SK-N-MC (cell line): ENCODE measurements around the gene NVL.

Source experiments
- DNase-seq: peaks from one replicate; pipeline ENCODE4 v3.0.0-alpha.2; 2011; ENCODE audit warnings: low read depth, low spot score
- H3K27ac ChIP-seq: fragments of 200-600 bp; sonication (generic); 2 replicates; pipeline ENCODE4 v1.5.1; 2016; ENCODE audit warnings: mixed run types
- H3K36me3 ChIP-seq: fragments of 200-600 bp; sonication (generic); 2 replicates; pipeline ENCODE4 v1.6.1; 2017; ENCODE audit warnings: antibody characterized with exemption, low read length, mixed read lengths; ENCODE audit not compliant: insufficient read depth
- H3K4me3 ChIP-seq: fragments of 200-600 bp; sonication (generic); 2 replicates; pipeline ENCODE4 v1.5.1; 2016
- H3K9ac ChIP-seq: fragments of 200-600 bp; sonication (generic); 2 replicates; pipeline ENCODE4 v1.8.0; 2017; ENCODE audit warnings: mixed run types, mixed read lengths; ENCODE audit not compliant: insufficient read length
- H3K9me3 ChIP-seq: fragments of 200-600 bp; sonication (generic); 2 replicates; pipeline ENCODE4 v1.6.1; 2017; ENCODE audit warnings: low read depth, mild to moderate bottlenecking, antibody characterized with exemption, low read length, moderate library complexity, mixed read lengths
- EZH2 ChIP-seq: fragments of 200-600 bp; sonication (generic); IDR thresholded peaks from one replicate; pipeline ENCODE4 v1.6.1; 2017; ENCODE audit warnings: antibody characterized with exemption
- FOXP2 ChIP-seq: optimal IDR thresholded peaks from 2 replicates; pipeline ENCODE3; 2011; ENCODE audit warnings: mild to moderate bottlenecking, moderate library complexity; ENCODE audit not compliant: insufficient read depth; ENCODE audit errors: extremely low read length, control extremely low read depth
- POLR2AphosphoS5 ChIP-seq: IDR thresholded peaks from 2 replicates; pipeline ENCODE4 v1.6.1; 2012; ENCODE audit warnings: mild to moderate bottlenecking, low read depth, low read length, borderline replicate concordance

NVL gene

GRCh38 chr1:224339442-224340033 lies 9.6 kb upstream of the NVL start:
- Histone ChIP-seq H3K27ac (no peak overlapping the region), H3K9ac (no peak overlapping the region), H3K4me3 (no peak overlapping the region), H3K9me3 (peaks cover 9% of the 10 kb centered on the region; the same call in 1 of the 2 replicates), H3K36me3 (no peaks in the 10 kb centered on the region)
- no peak for TF ChIP-seq POLR2AphosphoS5
- no peak for TF ChIP-seq EZH2
- no peak for TF ChIP-seq FOXP2
- DNase-seq = no peak

DNA sequence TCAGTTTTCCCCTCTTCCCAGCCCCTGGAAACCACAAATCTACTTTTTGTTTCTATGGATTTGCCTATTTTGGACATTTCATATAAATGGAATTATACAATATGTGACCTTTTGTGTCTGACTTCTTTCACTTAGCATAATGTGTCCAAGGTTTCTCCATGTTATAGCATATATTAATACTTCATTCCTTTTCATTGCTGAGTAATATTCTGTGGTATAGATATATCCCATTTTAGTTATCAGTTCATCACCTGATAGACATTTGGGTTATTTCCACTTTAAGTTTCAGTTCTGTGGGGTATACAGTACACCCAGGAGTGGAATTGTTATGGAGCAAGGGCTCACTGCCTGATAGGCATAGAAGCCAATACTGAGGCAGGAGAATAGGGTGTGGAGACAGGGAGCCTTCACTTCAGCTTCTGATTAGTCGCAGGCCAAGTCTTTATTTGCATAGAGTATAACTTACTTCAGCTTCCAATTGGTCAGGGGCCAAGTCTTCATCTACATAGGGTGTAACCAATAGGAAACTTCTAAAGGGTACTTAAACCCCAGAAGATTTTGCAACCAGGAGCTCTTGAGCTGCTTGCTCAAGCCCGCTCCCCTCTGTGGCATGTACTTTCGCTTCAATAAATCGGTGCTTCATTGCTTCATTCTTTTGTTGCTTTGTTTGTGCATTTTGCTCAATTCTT lies 8.3 kb upstream of the NVL start:
- Histone ChIP-seq H3K27ac (no peak overlapping the region), H3K9me3 (peaks cover 4% of the 10 kb centered on the region; the same call in 1 of the 2 replicates), H3K4me3 (no peak overlapping the region), H3K36me3 (no peaks in the 10 kb centered on the region), H3K9ac (no peak overlapping the region)
- no peak for TF ChIP-seq EZH2
- DNase-seq = no peak

- no peak overlapping the region for H3K4me3 ChIP-seq
- no peaks in the 10 kb centered on the region for H3K36me3 ChIP-seq
- H3K9ac ChIP-seq = no peak overlapping the region
- no peak for TF ChIP-seq EZH2
- no peak for DNase-seq
- no peak overlapping the region for H3K27ac ChIP-seq
- no peaks in the 10 kb centered on the region for H3K9me3 ChIP-seq
Observed at GRCh38 chr1:224333939-224334786, 4.2 kb upstream of the NVL start.

GRCh38 chr1:224333309-224333926 lies 3.4 kb upstream of the NVL start:
- no peak for TF ChIP-seq EZH2
- no peak for TF ChIP-seq POLR2AphosphoS5
- TF ChIP-seq FOXP2 = no peak
- Histone ChIP-seq H3K36me3 (no peaks in the 10 kb centered on the region), H3K4me3 (no peak overlapping the region), H3K9me3 (no peaks in the 10 kb centered on the region), H3K27ac (no peak overlapping the region), H3K9ac (no peak overlapping the region)
- no peak for DNase-seq

GRCh38 chr1:224331824-224332223 lies 1.9 kb upstream of the NVL start:
- H3K27ac ChIP-seq = no peak overlapping the region
- no peaks in the 10 kb centered on the region for H3K9me3 ChIP-seq
- H3K4me3 ChIP-seq = no peak overlapping the region
- H3K36me3 ChIP-seq = peaks cover 1% of the 10 kb centered on the region; the same call in 1 of the 2 replicates
- no peak for TF ChIP-seq POLR2AphosphoS5
- TF ChIP-seq FOXP2 = no peak
- no peak for TF ChIP-seq EZH2
- no peak overlapping the region for H3K9ac ChIP-seq
- DNase-seq = no peak

DNA sequence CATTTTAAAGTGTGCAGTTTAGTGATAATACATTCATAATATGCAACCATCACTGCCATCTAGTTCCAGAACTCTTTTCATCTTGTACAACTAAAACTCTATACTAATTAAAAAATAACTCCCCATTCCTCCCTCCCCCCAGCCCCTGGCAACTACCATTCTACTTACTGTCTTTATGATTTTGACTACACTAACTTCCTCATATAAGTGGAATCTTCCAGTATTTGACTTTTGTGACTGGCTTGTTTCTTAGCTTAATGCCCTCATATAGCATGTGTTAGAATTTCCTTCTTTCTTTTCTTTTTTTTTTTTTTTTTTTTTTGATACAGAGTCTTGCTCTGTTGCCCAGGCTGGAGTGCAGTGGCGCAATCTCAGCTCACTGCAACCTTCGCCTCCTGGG lies 1.4 kb upstream of the NVL start:
- TF ChIP-seq POLR2AphosphoS5 (no peak), EZH2 (no peak), FOXP2 (no peak)
- no peak overlapping the region for H3K27ac ChIP-seq
- DNase-seq = no peak
- H3K9me3 ChIP-seq = no peaks in the 10 kb centered on the region
- no peak overlapping the region for H3K9ac ChIP-seq
- peaks cover 3% of the 10 kb centered on the region; the same call in 1 of the 2 replicates for H3K36me3 ChIP-seq
- H3K4me3 ChIP-seq = no peak overlapping the region

- H3K9me3 ChIP-seq = no peaks in the 10 kb centered on the region
- TF ChIP-seq FOXP2 (no peak), EZH2 (no peak), POLR2AphosphoS5 (no peak)
- peak overlapping the region; percentile 94 for H3K9ac ChIP-seq
- no peak for DNase-seq
- H3K4me3 ChIP-seq = peak overlapping the region; percentile 100
- peak overlapping the region; percentile 98 for H3K27ac ChIP-seq
- peaks cover 8% of the 10 kb centered on the region; the same call in 1 of the 2 replicates for H3K36me3 ChIP-seq
Observed at GRCh38 chr1:224329484-224329841, 509 bp downstream of the NVL start.

GRCh38 chr1:224328644-224329043 lies 1.3 kb downstream of the NVL start:
- no peak for DNase-seq
- Histone ChIP-seq H3K9ac (peak overlapping the region; percentile 94), H3K36me3 (peaks cover 8% of the 10 kb centered on the region; the same call in 1 of the 2 replicates), H3K9me3 (no peaks in the 10 kb centered on the region), H3K27ac (no peak overlapping the region), H3K4me3 (peak overlapping the region; percentile 100)
- TF ChIP-seq POLR2AphosphoS5 = no peak
- TF ChIP-seq FOXP2 = no peak
- TF ChIP-seq EZH2 = no peak
